ENCODE results near the gene RPAP2.

RPAP2 gene

GRCh38 chr1:92291372-92291999, 7.4 kb upstream of the RPAP2 start:
- no peaks in the 10 kb centered on the region for H3K27me3 ChIP-seq (ENCODE audit: control insufficient read depth in 2 of 2, insufficient read depth in 2 of 2, low read length in 2 of 2)
- H3K4me1 ChIP-seq (ENCODE audit: control insufficient read depth in 2 of 2, insufficient read depth in 2 of 2, low read length in 2 of 2), result no peaks in the 10 kb centered on the region
- H3K9ac ChIP-seq (ENCODE audit: low read depth in 1 of 2, low read length in 2 of 2), result no peak overlapping the region
- H3K4me3 ChIP-seq (ENCODE audit: low read length in 2 of 2), result no peak overlapping the region
- H3K9me3 ChIP-seq (ENCODE audit: control insufficient read depth in 2 of 2, low read length in 2 of 2), result no peaks in the 10 kb centered on the region
- H3K27ac ChIP-seq (ENCODE audit: low read depth in 2 of 2, low read length in 2 of 2), result no peak overlapping the region
- peaks cover 3 to 10% of the 10 kb centered on the region in 2 donors for H3K36me3 ChIP-seq (ENCODE audit: control insufficient read depth in 2 of 2, insufficient read depth in 2 of 2, low read length in 2 of 2)

GRCh38 chr1:92298213-92298572, 666 bp upstream of the RPAP2 start:
- H3K36me3 ChIP-seq (ENCODE audit: control insufficient read depth in 2 of 2, insufficient read depth in 2 of 2, low read length in 2 of 2), result peaks cover 0 to 4% of the 10 kb centered on the region in 2 donors
- peak overlapping the region; percentile 95 to 96 for H3K27ac ChIP-seq (ENCODE audit: low read depth in 2 of 2, low read length in 2 of 2)
- peak overlapping the region; percentile 90 to 93 for H3K4me3 ChIP-seq (ENCODE audit: low read length in 2 of 2)
- no peaks in the 10 kb centered on the region for H3K27me3 ChIP-seq (ENCODE audit: control insufficient read depth in 2 of 2, insufficient read depth in 2 of 2, low read length in 2 of 2)
- H3K4me1 ChIP-seq (ENCODE audit: control insufficient read depth in 2 of 2, insufficient read depth in 2 of 2, low read length in 2 of 2), result peaks cover 5 to 8% of the 10 kb centered on the region in 2 donors
- H3K9ac ChIP-seq (ENCODE audit: low read depth in 1 of 2, low read length in 2 of 2), result peak overlapping the region; percentile 94
- no peaks in the 10 kb centered on the region for H3K9me3 ChIP-seq (ENCODE audit: control insufficient read depth in 2 of 2, low read length in 2 of 2)

GRCh38 chr1:92299477-92300150, 755 bp downstream of the RPAP2 start:
- Histone ChIP-seq H3K9ac (ENCODE audit: low read depth in 1 of 2, low read length in 2 of 2) (peak overlapping the region; percentile 94), H3K9me3 (ENCODE audit: control insufficient read depth in 2 of 2, low read length in 2 of 2) (no peaks in the 10 kb centered on the region), H3K4me3 (ENCODE audit: low read length in 2 of 2) (peak overlapping the region; percentile 90 to 93), H3K27me3 (ENCODE audit: control insufficient read depth in 2 of 2, insufficient read depth in 2 of 2, low read length in 2 of 2) (no peaks in the 10 kb centered on the region), H3K36me3 (ENCODE audit: control insufficient read depth in 2 of 2, insufficient read depth in 2 of 2, low read length in 2 of 2) (peaks cover under 1 to 10% of the 10 kb centered on the region in 2 donors), H3K4me1 (ENCODE audit: control insufficient read depth in 2 of 2, insufficient read depth in 2 of 2, low read length in 2 of 2) (peaks cover 5 to 8% of the 10 kb centered on the region in 2 donors), H3K27ac (ENCODE audit: low read depth in 2 of 2, low read length in 2 of 2) (peak overlapping the region in 1 of 2 donors; percentile 95)

- peaks cover 5 to 8% of the 10 kb centered on the region in 2 donors for H3K4me1 ChIP-seq (ENCODE audit: control insufficient read depth in 2 of 2, insufficient read depth in 2 of 2, low read length in 2 of 2)
- H3K4me3 ChIP-seq (ENCODE audit: low read length in 2 of 2), result no peak overlapping the region
- no peak overlapping the region for H3K27ac ChIP-seq (ENCODE audit: low read depth in 2 of 2, low read length in 2 of 2)
- no peak overlapping the region for H3K9ac ChIP-seq (ENCODE audit: low read depth in 1 of 2, low read length in 2 of 2)
- H3K36me3 ChIP-seq (ENCODE audit: control insufficient read depth in 2 of 2, insufficient read depth in 2 of 2, low read length in 2 of 2), result peaks cover 11 to 18% of the 10 kb centered on the region in 2 donors
- H3K9me3 ChIP-seq (ENCODE audit: control insufficient read depth in 2 of 2, low read length in 2 of 2), result no peaks in the 10 kb centered on the region
- no peaks in the 10 kb centered on the region for H3K27me3 ChIP-seq (ENCODE audit: control insufficient read depth in 2 of 2, insufficient read depth in 2 of 2, low read length in 2 of 2)
These were observed 2.2 kb downstream of the RPAP2 start for GRCh38 chr1:92301021-92301420.

- no peak overlapping the region for H3K4me3 ChIP-seq (ENCODE audit: low read length in 2 of 2)
- H3K4me1 ChIP-seq (ENCODE audit: control insufficient read depth in 2 of 2, insufficient read depth in 2 of 2, low read length in 2 of 2), result no peaks in the 10 kb centered on the region
- no peak overlapping the region for H3K9ac ChIP-seq (ENCODE audit: low read depth in 1 of 2, low read length in 2 of 2)
- H3K9me3 ChIP-seq (ENCODE audit: control insufficient read depth in 2 of 2, low read length in 2 of 2), result no peaks in the 10 kb centered on the region
- no peaks in the 10 kb centered on the region for H3K27me3 ChIP-seq (ENCODE audit: control insufficient read depth in 2 of 2, insufficient read depth in 2 of 2, low read length in 2 of 2)
- H3K36me3 ChIP-seq (ENCODE audit: control insufficient read depth in 2 of 2, insufficient read depth in 2 of 2, low read length in 2 of 2), result peaks cover 25 to 35% of the 10 kb centered on the region in 2 donors
- no peak overlapping the region for H3K27ac ChIP-seq (ENCODE audit: low read depth in 2 of 2, low read length in 2 of 2)
These were observed 7.2 kb downstream of the RPAP2 start for GRCh38 chr1:92306020-92306419.

GRCh38 chr1:92307980-92308379, 9.1 kb downstream of the RPAP2 start:
- Histone ChIP-seq H3K9ac (ENCODE audit: low read depth in 1 of 2, low read length in 2 of 2) (no peak overlapping the region), H3K27ac (ENCODE audit: low read depth in 2 of 2, low read length in 2 of 2) (no peak overlapping the region), H3K4me1 (ENCODE audit: control insufficient read depth in 2 of 2, insufficient read depth in 2 of 2, low read length in 2 of 2) (no peaks in the 10 kb centered on the region), H3K9me3 (ENCODE audit: control insufficient read depth in 2 of 2, low read length in 2 of 2) (no peaks in the 10 kb centered on the region), H3K36me3 (ENCODE audit: control insufficient read depth in 2 of 2, insufficient read depth in 2 of 2, low read length in 2 of 2) (peaks cover 25 to 34% of the 10 kb centered on the region in 2 donors), H3K27me3 (ENCODE audit: control insufficient read depth in 2 of 2, insufficient read depth in 2 of 2, low read length in 2 of 2) (no peaks in the 10 kb centered on the region), H3K4me3 (ENCODE audit: low read length in 2 of 2) (no peak overlapping the region)

- H3K36me3 ChIP-seq (ENCODE audit: control insufficient read depth in 2 of 2, insufficient read depth in 2 of 2, low read length in 2 of 2), result peaks cover 20 to 22% of the 10 kb centered on the region in 2 donors
- no peaks in the 10 kb centered on the region for H3K27me3 ChIP-seq (ENCODE audit: control insufficient read depth in 2 of 2, insufficient read depth in 2 of 2, low read length in 2 of 2)
- H3K4me3 ChIP-seq (ENCODE audit: low read length in 2 of 2), result no peak overlapping the region
These were observed 11.3 kb downstream of the RPAP2 start for GRCh38 chr1:92310185-92310597.

GRCh38 chr1:92314024-92314423, 15.2 kb downstream of the RPAP2 start:
- Histone ChIP-seq H3K36me3 (ENCODE audit: control insufficient read depth in 2 of 2, insufficient read depth in 2 of 2, low read length in 2 of 2) (no peaks in the 10 kb centered on the region), H3K27me3 (ENCODE audit: control insufficient read depth in 2 of 2, insufficient read depth in 2 of 2, low read length in 2 of 2) (no peaks in the 10 kb centered on the region), H3K4me3 (ENCODE audit: low read length in 2 of 2) (no peak overlapping the region), H3K9me3 (ENCODE audit: control insufficient read depth in 2 of 2, low read length in 2 of 2) (no peaks in the 10 kb centered on the region), H3K9ac (ENCODE audit: low read depth in 1 of 2, low read length in 2 of 2) (no peak overlapping the region), H3K27ac (ENCODE audit: low read depth in 2 of 2, low read length in 2 of 2) (no peak overlapping the region), H3K4me1 (ENCODE audit: control insufficient read depth in 2 of 2, insufficient read depth in 2 of 2, low read length in 2 of 2) (no peaks in the 10 kb centered on the region)

More at GRCh38 chr1:92310185-92310597, 11.3 kb downstream of the RPAP2 start:
- no peaks in the 10 kb centered on the region for H3K9me3 ChIP-seq (ENCODE audit: control insufficient read depth in 2 of 2, low read length in 2 of 2)
- H3K9ac ChIP-seq (ENCODE audit: low read depth in 1 of 2, low read length in 2 of 2), result no peak overlapping the region
- no peak overlapping the region for H3K27ac ChIP-seq (ENCODE audit: low read depth in 2 of 2, low read length in 2 of 2)
- no peaks in the 10 kb centered on the region for H3K4me1 ChIP-seq (ENCODE audit: control insufficient read depth in 2 of 2, insufficient read depth in 2 of 2, low read length in 2 of 2)

- Histone ChIP-seq H3K4me1 (ENCODE audit: control insufficient read depth in 2 of 2, insufficient read depth in 2 of 2, low read length in 2 of 2) (no peaks in the 10 kb centered on the region), H3K27ac (ENCODE audit: low read depth in 2 of 2, low read length in 2 of 2) (peak overlapping the region in 1 of 2 donors; percentile 1), H3K27me3 (ENCODE audit: control insufficient read depth in 2 of 2, insufficient read depth in 2 of 2, low read length in 2 of 2) (no peaks in the 10 kb centered on the region), H3K9me3 (ENCODE audit: control insufficient read depth in 2 of 2, low read length in 2 of 2) (no peaks in the 10 kb centered on the region), H3K9ac (ENCODE audit: low read depth in 1 of 2, low read length in 2 of 2) (no peak overlapping the region), H3K4me3 (ENCODE audit: low read length in 2 of 2) (no peak overlapping the region), H3K36me3 (ENCODE audit: control insufficient read depth in 2 of 2, insufficient read depth in 2 of 2, low read length in 2 of 2) (peaks cover 5 to 8% of the 10 kb centered on the region in 2 donors)
These were observed 17.1 kb downstream of the RPAP2 start for GRCh38 chr1:92315766-92316599.

Data from mucosa of rectum (tissue), 2 donors.